Fibroblast of lung (primary cell): ENCODE results near the gene LSM7.

ENCODE experiments used
- EZH2 ChIP-seq: IDR thresholded peaks from 2 replicates; pipeline ENCODE4 v1.5.1; 2012; ENCODE audit warnings: low read length, control low read depth, mild to moderate bottlenecking; ENCODE audit errors: missing control alignments
- TF ChIP-seq, protein P1 (sequence below), 2 donors: IDR thresholded peaks in 1 of 2; conservative IDR thresholded peaks in 1 of 2; 1 replicate in 1 of 2; 2 replicates in 1 of 2; pipeline ENCODE4 v1.5.1; 2011 to 2012; ENCODE audit warnings: low read length in 2 of 2, control low read depth in 1 of 2, inconsistent platforms in 1 of 2, low read depth in 1 of 2, mild to moderate bottlenecking in 1 of 2

- TF ChIP-seq, protein P1, sequence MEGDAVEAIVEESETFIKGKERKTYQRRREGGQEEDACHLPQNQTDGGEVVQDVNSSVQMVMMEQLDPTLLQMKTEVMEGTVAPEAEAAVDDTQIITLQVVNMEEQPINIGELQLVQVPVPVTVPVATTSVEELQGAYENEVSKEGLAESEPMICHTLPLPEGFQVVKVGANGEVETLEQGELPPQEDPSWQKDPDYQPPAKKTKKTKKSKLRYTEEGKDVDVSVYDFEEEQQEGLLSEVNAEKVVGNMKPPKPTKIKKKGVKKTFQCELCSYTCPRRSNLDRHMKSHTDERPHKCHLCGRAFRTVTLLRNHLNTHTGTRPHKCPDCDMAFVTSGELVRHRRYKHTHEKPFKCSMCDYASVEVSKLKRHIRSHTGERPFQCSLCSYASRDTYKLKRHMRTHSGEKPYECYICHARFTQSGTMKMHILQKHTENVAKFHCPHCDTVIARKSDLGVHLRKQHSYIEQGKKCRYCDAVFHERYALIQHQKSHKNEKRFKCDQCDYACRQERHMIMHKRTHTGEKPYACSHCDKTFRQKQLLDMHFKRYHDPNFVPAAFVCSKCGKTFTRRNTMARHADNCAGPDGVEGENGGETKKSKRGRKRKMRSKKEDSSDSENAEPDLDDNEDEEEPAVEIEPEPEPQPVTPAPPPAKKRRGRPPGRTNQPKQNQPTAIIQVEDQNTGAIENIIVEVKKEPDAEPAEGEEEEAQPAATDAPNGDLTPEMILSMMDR (conservative IDR thresholded peaks at IDR 0.05 in 1 of 2, IDR thresholded peaks at IDR 0.05 in 1 of 2; ENCODE audit: low read depth in 1 of 2, low read length in 2 of 2): no peak
- no peak for TF ChIP-seq EZH2
These were observed 33.1 kb upstream of the LSM7 start for GRCh38 chr19:2361246-2362045.
